HG03060 (cell line): ENCODE measurements around the gene GPR4.

Experiments used
- ATAC-seq: cut with Tn5 transposase; IDR thresholded peaks from one replicate; pipeline ENCODE4 v1.9.1; 2021; ENCODE audit warnings: low read depth, moderate number of reproducible peaks; ENCODE audit not compliant: unreplicated experiment

Gene GPR4

DNA sequence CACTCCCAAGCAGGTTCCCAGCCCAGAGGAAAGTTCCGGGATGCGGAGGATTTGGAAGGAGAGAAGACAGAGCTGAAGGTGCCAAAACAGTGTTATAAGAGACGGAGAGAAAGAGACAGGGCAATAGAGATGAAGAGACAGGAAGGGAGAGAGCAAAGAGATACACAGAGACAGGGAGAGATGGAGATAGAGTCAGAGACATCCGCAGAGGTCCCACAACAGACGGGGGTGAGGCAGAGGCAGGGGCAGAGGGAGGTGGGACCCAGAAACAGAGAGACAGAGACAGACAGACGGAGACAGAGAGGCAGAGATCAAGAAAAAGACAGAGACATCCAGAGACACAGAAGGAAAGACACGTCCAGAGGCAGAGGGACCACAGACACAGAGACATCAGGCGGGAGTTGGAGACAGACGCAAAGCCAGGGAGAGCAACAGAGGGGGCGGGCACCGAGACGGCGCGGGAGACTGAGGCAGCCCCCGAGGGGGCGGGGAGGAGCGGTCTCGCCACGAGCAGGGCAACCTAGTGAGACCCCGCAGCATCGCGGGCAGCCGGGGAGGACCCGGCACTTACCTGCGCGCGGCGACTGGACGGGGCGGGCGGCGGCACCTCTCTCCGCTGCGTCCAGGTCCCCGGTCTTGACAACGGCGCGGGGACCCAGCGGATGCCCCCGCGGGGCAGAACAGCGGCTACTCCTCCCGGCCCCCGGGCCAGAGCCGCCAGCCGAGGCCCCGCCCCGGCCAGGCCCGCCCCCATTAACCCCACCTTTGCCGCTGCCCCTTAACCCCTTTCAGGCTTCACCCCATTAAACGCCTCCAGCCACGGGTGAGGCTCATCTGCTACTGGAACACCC lies at the start of gene GPR4:
Gene GPR4, minus strand, starts transcription at position 689 of the 851 bp plus-strand sequence. CDS start 10,346 bp downstream, outside the sequence.
- ATAC-seq: no peak

DNA sequence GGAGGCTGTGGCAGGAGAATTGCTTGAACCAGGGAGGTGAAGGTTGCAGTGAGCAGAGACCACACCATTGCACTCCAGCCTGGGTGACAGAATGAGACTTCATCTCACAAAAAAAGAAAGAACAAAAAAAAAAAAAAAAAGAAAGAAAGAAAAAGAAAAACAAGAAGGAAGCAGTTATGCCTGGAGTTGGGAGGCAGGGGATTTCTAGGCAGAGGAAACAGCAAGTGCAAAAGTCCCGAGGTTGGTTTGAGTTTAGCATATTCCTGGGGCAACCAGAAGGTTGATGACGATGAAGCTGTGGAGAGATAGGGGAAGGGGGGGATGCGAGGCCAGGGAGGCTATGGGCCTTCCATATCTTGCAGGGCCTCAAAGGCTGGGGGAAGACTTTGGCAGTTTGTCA lies 48.7 kb upstream of the GPR4 start:
- no peak for ATAC-seq

GRCh38 chr19:45646345-45646698 lies 44.3 kb upstream of the GPR4 start:
- no peak for ATAC-seq

- no peak for ATAC-seq
Measured at GRCh38 chr19:45645631-45646344, 43.8 kb upstream of the GPR4 start.

- ATAC-seq: no peak
Measured at GRCh38 chr19:45645068-45645630, 43.1 kb upstream of the GPR4 start.

- no peak for ATAC-seq
Measured at GRCh38 chr19:45643927-45644771, 42.1 kb upstream of the GPR4 start.

GRCh38 chr19:45643024-45643926 lies 41.3 kb upstream of the GPR4 start:
- no peak for ATAC-seq

GRCh38 chr19:45641274-45642105 lies 39.5 kb upstream of the GPR4 start:
- peak; percentile 29 for ATAC-seq

DNA sequence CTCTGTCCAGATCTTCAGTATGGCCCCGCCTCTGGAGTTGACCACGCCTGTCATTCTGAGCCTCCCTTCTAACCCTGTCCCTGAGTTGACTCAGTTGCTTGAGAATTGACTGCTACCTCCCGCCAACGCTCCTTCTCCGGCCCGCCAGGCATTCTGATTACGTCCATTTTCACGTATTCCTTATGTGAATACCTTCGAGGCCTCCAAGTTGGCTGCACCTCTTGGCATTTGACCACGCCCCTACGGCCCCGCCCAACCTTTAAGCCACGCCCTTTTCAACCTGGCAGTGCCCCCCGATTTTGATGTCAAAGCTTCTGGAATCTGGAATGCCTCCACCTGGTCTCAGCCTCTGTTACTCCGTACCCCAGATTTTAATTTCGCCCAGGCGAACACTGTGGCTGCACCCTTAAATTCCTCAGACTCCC lies 38.8 kb upstream of the GPR4 start:
- ATAC-seq: no peak

DNA sequence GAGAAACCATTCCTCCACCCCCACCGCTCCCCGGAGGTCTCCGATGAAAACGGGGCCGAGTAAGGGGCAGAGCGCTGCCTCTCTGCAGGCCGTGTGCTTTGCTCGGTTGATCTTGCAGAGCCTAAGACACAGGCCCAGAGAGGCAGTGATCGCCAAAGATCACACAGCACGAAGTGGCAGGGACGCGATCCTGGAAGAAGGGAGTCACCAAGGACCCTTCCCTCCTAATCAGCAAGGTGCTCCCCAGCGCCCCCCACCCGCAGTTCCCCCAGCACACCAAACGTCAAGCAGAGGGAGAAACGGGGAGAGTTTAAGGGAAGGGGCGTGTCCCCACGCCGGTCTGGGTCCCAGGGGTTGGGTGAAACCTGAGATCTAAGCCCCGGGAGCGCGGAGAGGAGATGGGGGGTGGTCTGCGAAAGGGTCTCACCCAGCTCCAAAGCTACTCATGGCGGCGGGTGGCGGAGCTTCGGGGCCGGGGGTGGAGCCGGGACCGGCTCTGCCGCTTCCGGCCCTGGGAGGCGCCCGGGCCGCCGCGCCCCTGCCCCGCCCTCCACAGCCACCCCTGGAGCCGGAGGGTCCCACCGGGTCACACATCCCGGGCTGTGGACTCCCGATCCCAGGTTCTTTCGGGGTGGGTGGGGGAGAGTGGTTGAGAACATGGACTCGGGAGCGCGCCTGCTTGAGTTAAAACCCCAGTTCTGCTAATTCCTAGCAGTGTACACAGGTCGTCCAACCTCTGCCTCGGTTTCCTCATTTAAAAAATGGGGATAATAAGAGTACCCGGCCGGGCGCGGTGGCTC lies 37.1 kb upstream of the GPR4 start, which contains the start of gene EML2:
Gene EML2, minus strand, starts transcription at position 468 of the 800 bp plus-strand sequence. Its CDS starts 21 bp downstream, at position 447.
- no peak for ATAC-seq

DNA sequence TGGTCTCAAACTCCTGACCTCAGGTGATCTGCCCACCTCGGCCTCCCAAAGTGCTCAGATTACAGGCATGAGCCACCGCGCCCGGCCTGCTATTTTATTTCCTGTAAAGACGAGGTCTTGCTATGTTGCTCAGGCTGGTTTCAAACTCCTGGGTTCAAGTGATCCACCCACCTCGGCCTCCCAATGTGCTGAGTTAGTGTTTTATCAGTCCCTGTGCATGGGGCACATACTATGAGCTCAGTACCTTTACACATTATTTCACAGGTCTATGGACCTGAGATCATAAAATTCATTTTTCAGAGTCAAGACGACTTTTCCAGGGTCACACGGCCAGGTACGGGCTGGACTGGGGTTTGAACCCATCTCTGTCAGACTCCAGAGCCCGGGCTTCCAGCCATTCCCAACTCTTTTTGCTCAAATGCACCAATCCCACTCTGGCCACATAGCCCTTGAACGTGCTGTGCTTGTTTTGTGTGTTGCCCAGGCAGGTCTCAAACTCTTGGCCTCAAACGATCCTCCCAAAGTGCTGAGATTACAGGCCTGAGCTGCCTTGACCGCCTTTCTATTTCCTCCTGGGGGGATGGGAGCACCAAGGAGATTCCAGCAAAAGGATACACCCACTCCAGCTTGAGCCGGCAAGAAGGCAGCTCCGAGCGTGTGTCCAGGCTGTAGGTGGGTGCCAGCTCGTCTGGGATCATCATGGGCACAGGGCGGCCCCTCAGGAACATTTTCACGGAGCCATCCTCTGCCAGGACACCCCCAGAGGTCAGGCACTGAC lies 36.1 kb upstream of the GPR4 start:
- no peak for ATAC-seq

GRCh38 chr19:45636902-45637301 lies 34.9 kb upstream of the GPR4 start:
- ATAC-seq: no peak

GRCh38 chr19:45636275-45636674 lies 34.3 kb upstream of the GPR4 start:
- ATAC-seq: no peak

GRCh38 chr19:45632468-45633196 lies 30.6 kb upstream of the GPR4 start:
- no peak for ATAC-seq

DNA sequence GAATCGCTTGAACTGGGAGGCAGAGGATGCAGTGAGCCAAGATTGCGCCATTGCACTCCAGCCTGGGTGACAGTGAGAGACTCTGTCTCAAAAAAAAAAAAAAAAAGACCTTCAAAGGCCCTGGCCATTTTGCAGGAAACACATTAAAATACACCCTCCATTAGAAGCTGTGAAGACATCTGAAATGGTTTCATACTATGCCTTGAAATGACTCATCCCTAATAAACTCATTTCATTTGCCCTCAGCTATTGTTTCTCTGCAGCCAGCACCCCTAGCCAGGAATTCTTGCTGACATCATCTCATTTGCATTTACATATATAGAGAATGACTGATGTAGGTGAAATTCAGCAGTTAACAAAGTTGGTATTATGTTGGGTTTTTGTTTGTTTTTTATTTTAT lies 28.5 kb upstream of the GPR4 start:
- no peak for ATAC-seq

DNA sequence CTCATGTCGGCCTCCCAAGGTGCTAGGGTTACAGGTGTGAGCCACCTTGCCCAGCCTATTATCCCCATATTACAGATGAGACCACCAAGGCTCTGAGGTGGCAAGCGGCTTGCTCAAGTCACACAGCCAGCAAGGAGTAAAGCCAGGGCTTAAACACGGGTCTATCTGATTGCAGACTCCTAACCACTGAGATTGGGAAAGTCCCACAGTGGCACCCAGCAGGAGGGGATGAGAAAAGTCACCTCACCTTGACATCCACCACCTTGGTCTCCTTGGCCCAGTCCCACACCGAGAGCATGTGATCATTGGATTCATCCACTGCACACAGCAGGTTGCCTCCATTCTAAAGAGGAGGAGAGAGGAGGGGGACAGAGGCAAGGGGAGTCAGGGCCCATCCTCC lies 27.7 kb upstream of the GPR4 start:
- no peak for ATAC-seq
